Measurements from ENCODE around the gene MED12L. TPM values are rescaled to one million over a fixed set of nuclear protein-coding genes. Genes with fewer than 3 reads are reported as not detected.

The MED12L gene, protein sequence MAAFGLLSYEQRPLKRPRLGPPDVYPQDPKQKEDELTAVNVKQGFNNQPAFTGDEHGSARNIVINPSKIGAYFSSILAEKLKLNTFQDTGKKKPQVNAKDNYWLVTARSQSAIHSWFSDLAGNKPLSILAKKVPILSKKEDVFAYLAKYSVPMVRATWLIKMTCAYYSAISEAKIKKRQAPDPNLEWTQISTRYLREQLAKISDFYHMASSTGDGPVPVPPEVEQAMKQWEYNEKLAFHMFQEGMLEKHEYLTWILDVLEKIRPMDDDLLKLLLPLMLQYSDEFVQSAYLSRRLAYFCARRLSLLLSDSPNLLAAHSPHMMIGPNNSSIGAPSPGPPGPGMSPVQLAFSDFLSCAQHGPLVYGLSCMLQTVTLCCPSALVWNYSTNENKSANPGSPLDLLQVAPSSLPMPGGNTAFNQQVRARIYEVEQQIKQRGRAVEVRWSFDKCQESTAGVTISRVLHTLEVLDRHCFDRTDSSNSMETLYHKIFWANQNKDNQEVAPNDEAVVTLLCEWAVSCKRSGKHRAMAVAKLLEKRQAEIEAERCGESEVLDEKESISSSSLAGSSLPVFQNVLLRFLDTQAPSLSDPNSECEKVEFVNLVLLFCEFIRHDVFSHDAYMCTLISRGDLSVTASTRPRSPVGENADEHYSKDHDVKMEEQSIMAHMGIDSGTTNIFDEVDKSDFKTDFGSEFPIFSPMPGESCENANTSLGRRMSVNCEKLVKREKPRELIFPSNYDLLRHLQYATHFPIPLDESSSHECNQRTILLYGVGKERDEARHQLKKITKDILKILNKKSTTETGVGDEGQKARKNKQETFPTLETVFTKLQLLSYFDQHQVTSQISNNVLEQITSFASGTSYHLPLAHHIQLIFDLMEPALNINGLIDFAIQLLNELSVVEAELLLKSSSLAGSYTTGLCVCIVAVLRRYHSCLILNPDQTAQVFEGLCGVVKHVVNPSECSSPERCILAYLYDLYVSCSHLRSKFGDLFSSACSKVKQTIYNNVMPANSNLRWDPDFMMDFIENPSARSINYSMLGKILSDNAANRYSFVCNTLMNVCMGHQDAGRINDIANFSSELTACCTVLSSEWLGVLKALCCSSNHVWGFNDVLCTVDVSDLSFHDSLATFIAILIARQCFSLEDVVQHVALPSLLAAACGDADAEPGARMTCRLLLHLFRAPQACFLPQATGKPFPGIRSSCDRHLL (N-terminal part only)
- total RNA-seq, result 1.4 TPM in 2 replicates
- long read RNA-seq, partial matches to known transcripts, result 1 of 2 reads
- long read RNA-seq, other reads (novel, unspliced or antisense), result 1 of 2 reads

DNA sequence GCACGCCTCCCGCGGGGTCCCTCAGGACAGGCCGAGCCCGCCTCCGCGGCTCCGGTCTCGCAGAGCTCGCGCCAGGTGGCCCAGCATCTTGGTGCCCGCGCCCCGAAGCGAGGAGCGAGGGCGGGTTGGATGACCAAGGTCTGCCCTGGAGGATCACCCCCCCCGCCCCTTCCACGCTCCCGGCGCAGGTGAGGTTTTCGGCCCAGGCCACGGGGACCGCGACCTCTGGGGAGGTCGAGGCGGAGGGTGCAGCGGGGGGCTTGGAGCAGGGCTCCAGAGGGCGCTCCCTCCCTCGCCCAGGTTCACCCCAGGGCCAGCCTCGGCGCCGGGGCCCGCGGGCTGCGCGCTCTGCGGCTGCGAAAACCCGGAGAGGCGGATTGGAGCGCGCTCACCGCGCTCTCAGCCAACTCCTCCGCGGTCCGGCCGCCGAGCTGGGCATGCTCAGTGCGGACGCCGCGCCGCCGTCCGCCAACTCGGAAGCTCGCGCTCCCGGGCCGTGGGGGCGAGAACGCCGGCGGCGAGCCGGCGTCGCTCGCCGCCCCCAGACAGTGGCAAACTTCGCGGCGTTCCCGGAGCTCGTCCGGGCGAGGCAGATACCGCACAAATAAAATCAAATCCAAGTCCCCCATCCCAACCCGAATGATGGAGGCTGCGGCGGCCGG is at the start of gene MED12L:
Gene MED12L (plus strand): TSS at position 438 of the 662 bp plus-strand sequence. CDS start 1,263 bp downstream, outside the sequence.
- DNase-seq (ENCODE audit: extremely low spot score, unreplicated experiment), result peak; percentile 89
- Mint-ChIP-seq H3K4me3 (ENCODE audit: unreplicated experiment) (peak within 1 kb of the TSS; percentile 84), H3K36me3 (ENCODE audit: unreplicated experiment) (no peaks in the 10 kb centered on the region), H3K4me1 (ENCODE audit: unreplicated experiment) (peaks cover 6% of the 10 kb centered on the region), H3K9me3 (ENCODE audit: unreplicated experiment) (no peaks in the 10 kb centered on the region), H3K27me3 (ENCODE audit: unreplicated experiment) (peaks cover 45% of the 10 kb centered on the region), H3K27ac (ENCODE audit: unreplicated experiment) (no peak within 1 kb of the TSS)
- TF ChIP-seq, protein P1, sequence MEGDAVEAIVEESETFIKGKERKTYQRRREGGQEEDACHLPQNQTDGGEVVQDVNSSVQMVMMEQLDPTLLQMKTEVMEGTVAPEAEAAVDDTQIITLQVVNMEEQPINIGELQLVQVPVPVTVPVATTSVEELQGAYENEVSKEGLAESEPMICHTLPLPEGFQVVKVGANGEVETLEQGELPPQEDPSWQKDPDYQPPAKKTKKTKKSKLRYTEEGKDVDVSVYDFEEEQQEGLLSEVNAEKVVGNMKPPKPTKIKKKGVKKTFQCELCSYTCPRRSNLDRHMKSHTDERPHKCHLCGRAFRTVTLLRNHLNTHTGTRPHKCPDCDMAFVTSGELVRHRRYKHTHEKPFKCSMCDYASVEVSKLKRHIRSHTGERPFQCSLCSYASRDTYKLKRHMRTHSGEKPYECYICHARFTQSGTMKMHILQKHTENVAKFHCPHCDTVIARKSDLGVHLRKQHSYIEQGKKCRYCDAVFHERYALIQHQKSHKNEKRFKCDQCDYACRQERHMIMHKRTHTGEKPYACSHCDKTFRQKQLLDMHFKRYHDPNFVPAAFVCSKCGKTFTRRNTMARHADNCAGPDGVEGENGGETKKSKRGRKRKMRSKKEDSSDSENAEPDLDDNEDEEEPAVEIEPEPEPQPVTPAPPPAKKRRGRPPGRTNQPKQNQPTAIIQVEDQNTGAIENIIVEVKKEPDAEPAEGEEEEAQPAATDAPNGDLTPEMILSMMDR (IDR thresholded peaks at IDR 0.05), result no peak

DNA sequence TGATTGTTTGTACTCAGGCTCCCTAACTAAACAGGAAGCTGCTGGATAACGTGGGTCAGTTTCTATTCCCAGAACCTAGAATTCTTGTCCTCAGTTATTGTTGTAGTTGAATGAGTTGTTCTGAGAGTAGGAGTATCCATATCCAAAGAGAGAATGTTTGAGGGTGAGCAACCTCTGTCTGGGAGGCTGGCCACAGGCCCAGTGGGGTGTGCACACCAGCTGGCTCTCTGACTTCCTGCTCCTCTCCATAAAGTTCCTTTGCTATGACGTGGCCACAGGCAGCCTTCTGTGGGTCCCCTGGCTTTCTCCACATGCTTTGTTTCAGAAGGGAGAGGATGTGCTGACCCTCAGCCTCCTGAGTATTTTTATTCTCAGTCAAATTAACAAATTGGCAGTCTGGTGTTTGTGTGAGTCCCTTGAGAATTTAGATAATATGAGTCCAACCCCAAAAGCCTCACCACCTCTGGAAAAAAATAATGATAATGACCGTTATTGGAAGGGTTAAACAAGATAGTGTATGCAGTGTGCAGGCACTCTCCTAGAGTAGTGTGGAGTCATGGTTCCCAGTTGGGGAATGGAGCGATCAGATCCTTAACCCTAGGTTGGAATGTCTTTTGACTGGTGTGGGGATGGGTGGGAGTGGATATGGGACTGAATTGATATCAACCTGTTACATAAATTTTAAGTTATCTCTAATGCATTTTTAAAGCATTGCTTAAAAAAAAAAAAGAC is 47.6 kb upstream of the MED12L start:
- H3K27ac Mint-ChIP-seq (ENCODE audit: unreplicated experiment), result peak overlapping the region; percentile 88
- DNase-seq (ENCODE audit: extremely low spot score, unreplicated experiment), result peak; percentile 87
- no peak overlapping the region for H3K4me3 Mint-ChIP-seq (ENCODE audit: unreplicated experiment)
- TF ChIP-seq, protein P1 (IDR thresholded peaks at IDR 0.05), result no peak
- no peaks in the 10 kb centered on the region for H3K27me3 Mint-ChIP-seq (ENCODE audit: unreplicated experiment)
- H3K4me1 Mint-ChIP-seq (ENCODE audit: unreplicated experiment), result peaks cover 19% of the 10 kb centered on the region
- no peaks in the 10 kb centered on the region for H3K36me3 Mint-ChIP-seq (ENCODE audit: unreplicated experiment)
- H3K9me3 Mint-ChIP-seq (ENCODE audit: unreplicated experiment), result no peaks in the 10 kb centered on the region

DNA sequence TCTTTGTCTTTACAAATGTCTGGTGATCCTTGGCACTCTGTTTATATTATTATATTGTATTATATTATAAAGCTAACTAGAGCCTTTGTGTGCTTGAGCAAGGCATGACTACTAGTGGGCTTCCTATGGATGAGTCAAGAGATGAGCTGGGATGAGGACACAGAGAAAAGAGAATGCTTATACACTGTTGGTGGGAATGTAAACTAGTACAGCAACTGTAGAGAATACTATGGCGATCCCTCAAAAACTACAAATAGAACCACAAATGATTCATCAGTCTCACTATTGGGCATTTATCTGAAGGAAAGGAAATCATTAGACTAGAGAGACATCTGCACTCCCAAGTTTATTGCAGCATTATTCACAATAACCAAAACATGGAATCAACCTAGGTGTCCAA is 40.8 kb upstream of the MED12L start:
- DNase-seq (ENCODE audit: extremely low spot score, unreplicated experiment), result no peak

DNA sequence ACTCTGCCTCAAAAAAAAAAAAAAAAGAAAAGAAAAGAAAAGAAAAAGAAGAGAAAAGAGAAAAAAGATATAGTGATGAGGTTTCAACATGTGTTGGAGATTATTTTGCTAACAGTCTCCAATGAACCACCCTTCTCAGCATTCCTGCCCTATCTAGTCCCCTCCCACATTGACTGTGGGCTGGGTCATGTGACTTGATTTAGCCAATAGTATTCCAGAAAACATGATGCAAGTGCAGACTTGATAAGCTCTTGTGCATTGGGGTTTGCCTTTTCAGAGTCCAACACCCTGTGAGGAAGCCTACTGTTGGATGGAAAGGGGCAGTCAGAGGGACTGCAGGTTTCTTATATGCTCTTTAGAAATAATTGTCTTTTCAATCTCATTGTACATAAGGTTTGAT is 37.8 kb upstream of the MED12L start:
- Mint-ChIP-seq H3K27ac (ENCODE audit: unreplicated experiment) (no peak overlapping the region), H3K27me3 (ENCODE audit: unreplicated experiment) (peaks cover 3% of the 10 kb centered on the region), H3K36me3 (ENCODE audit: unreplicated experiment) (no peaks in the 10 kb centered on the region), H3K4me3 (ENCODE audit: unreplicated experiment) (no peak overlapping the region), H3K4me1 (ENCODE audit: unreplicated experiment) (peaks cover 9% of the 10 kb centered on the region), H3K9me3 (ENCODE audit: unreplicated experiment) (no peaks in the 10 kb centered on the region)
- DNase-seq (ENCODE audit: extremely low spot score, unreplicated experiment), result no peak
- TF ChIP-seq, protein P1 (IDR thresholded peaks at IDR 0.05), result no peak

More for the DNA sequence above, 40.8 kb upstream of the MED12L start:
- H3K36me3 Mint-ChIP-seq (ENCODE audit: unreplicated experiment), result no peaks in the 10 kb centered on the region
- H3K27ac Mint-ChIP-seq (ENCODE audit: unreplicated experiment), result no peak overlapping the region
- H3K9me3 Mint-ChIP-seq (ENCODE audit: unreplicated experiment), result no peaks in the 10 kb centered on the region
- peaks cover 9% of the 10 kb centered on the region for H3K4me1 Mint-ChIP-seq (ENCODE audit: unreplicated experiment)
- H3K4me3 Mint-ChIP-seq (ENCODE audit: unreplicated experiment), result no peak overlapping the region
- TF ChIP-seq, protein P1 (IDR thresholded peaks at IDR 0.05), result no peak
- H3K27me3 Mint-ChIP-seq (ENCODE audit: unreplicated experiment), result no peaks in the 10 kb centered on the region
